B cell (primary cell): Measurements from ENCODE around the gene TSC22D1. TPM values are rescaled to one million over a fixed set of nuclear protein-coding genes. Genes with fewer than 3 reads are reported as not detected.

Source experiments
- ATAC-seq: fragments of 200-7000 bp; cut with Tn5 transposase; one replicate; pipeline ENCODE4 v1.10.0; 2021; ENCODE audit warnings: low read depth, mild to moderate bottlenecking, moderate number of reproducible peaks, moderate library complexity
- CTCF ChIA-PET: fragments of 350-600 bp; sonication (Branson Sonifier 250); formaldehyde crosslinking; loops from one replicate; lab custom pipeline; 2021; ENCODE audit warnings: antibody characterized with exemption, inconsistent platforms; lab: Charles Lee
- POLR2A ChIA-PET: fragments of 350-600 bp; sonication (Branson Sonifier 250); formaldehyde crosslinking; loops from one replicate; lab custom pipeline; 2021; ENCODE audit warnings: antibody characterized with exemption; lab: Charles Lee
- DNase-seq: peaks from one replicate; pipeline ENCODE4 v3.0.0; 2013
- H2AFZ ChIP-seq: 2 replicates; pipeline ENCODE4 v1.6.1; 2012; ENCODE audit warnings: mild to moderate bottlenecking, low read depth, low read length; ENCODE audit not compliant: insufficient read depth, poor library complexity, severe bottlenecking
- H3K27ac ChIP-seq, 2 donors: 1 replicate in 1 of 2; 2 replicates in 1 of 2; pipeline ENCODE4 v1.5.1; 2012 to 2013; ENCODE audit warnings: low read length in 2 of 2, mild to moderate bottlenecking in 2 of 2, moderate library complexity in 1 of 2
- H3K27me3 ChIP-seq, 4 experiments: fragments of 200-600 bp in 1 of 4; sonication (generic) in 1 of 4; replicated peaks in 1 of 4; 1 replicate in 2 of 4; 2 replicates in 2 of 4; pipeline versions ENCODE4 v1.6.1 to v1.7.0; 2013 to 2016; ENCODE audit warnings: low read length in 3 of 4, mild to moderate bottlenecking in 2 of 4, mixed read lengths in 1 of 4, moderate library complexity in 1 of 4; ENCODE audit not compliant: insufficient read depth in 4 of 4, control insufficient read depth in 3 of 4; ENCODE audit errors: control extremely low read depth in 1 of 4
- H3K36me3 ChIP-seq, 2 experiments: replicated peaks in 1 of 2; 1 replicate in 1 of 2; 2 replicates in 1 of 2; pipeline versions ENCODE4 v1.6.1 to v1.7.1; 2013; ENCODE audit warnings: low read length in 1 of 2; ENCODE audit not compliant: insufficient read depth in 2 of 2, control insufficient read depth in 1 of 2; ENCODE audit errors: control extremely low read depth in 1 of 2, extremely low read depth in 1 of 2
- H3K4me1 ChIP-seq, 2 donors: fragments of 200-600 bp in 1 of 2; sonication (generic) in 1 of 2; 1 replicate in 1 of 2; 2 replicates in 1 of 2; pipeline versions ENCODE4 v1.5.1 to v1.6.1; 2013 to 2017; ENCODE audit warnings: low read length in 2 of 2; ENCODE audit not compliant: control insufficient read depth in 2 of 2, insufficient read depth in 2 of 2
- H3K4me2 ChIP-seq: replicated peaks from 2 replicates; pipeline ENCODE3; 2012; ENCODE audit warnings: mild to moderate bottlenecking, low read depth, low read length; ENCODE audit not compliant: poor library complexity, severe bottlenecking
- H3K4me3 ChIP-seq, 5 experiments: fragments of 200-600 bp in 1 of 5; sonication (generic) in 1 of 5; 1 replicate in 3 of 5; 2 replicates in 2 of 5; pipeline versions ENCODE4 v1.5.1 to v1.7.0; 2011 to 2016; ENCODE audit warnings: low read length in 4 of 5, mild to moderate bottlenecking in 4 of 5, low read depth in 2 of 5, control low read depth in 1 of 5, moderate library complexity in 1 of 5; ENCODE audit not compliant: insufficient read depth in 1 of 5; ENCODE audit errors: control extremely low read depth in 1 of 5, extremely low read depth in 1 of 5
- H3K79me2 ChIP-seq: fragments of 200-600 bp; sonication (generic); one replicate; pipeline ENCODE4 v1.6.0; 2016; ENCODE audit warnings: low read length; ENCODE audit not compliant: control insufficient read depth, insufficient read depth
- H3K9ac ChIP-seq: fragments of 200-600 bp; sonication (generic); 2 replicates; pipeline ENCODE4 v1.6.1; 2017; ENCODE audit warnings: mild to moderate bottlenecking, low read length, moderate library complexity
- H3K9me3 ChIP-seq, 3 donors: one replicate each; pipeline versions ENCODE4 v1.6.1 to v1.7.1; 2013; ENCODE audit warnings: low read length in 2 of 3; ENCODE audit not compliant: control insufficient read depth in 2 of 3, insufficient read depth in 1 of 3; ENCODE audit errors: control extremely low read depth in 1 of 3
- H4K20me1 ChIP-seq: 2 replicates; pipeline ENCODE4 v1.6.0; 2012; ENCODE audit warnings: mild to moderate bottlenecking, low read length; ENCODE audit not compliant: insufficient read depth, control insufficient read depth, poor library complexity, severe bottlenecking
- H3K27ac Mint-ChIP-seq: one replicate; pipeline ENCODE4 v1.8.0; 2021; ENCODE audit warnings: mixed read lengths
- H3K27me3 Mint-ChIP-seq: one replicate; pipeline ENCODE4 v1.8.0; 2021; ENCODE audit warnings: mixed read lengths
- H3K4me1 Mint-ChIP-seq: one replicate; pipeline ENCODE4 v1.8.0; 2021; ENCODE audit warnings: mixed read lengths
- H3K4me3 Mint-ChIP-seq: one replicate; pipeline ENCODE4 v1.8.0; 2021; ENCODE audit warnings: mixed read lengths
- H3K9me3 Mint-ChIP-seq: one replicate; pipeline ENCODE4 v1.8.0; 2022; ENCODE audit warnings: mixed read lengths; ENCODE audit not compliant: insufficient read depth
- CTCF ChIP-seq: fragments of 200-600 bp; IDR thresholded peaks from one replicate; pipeline ENCODE4 v1.8.0; 2022; ENCODE audit warnings: antibody characterized with exemption, mild to moderate bottlenecking
- EZH2 ChIP-seq: IDR thresholded peaks from 2 replicates; pipeline ENCODE4 v1.6.1; 2012; ENCODE audit warnings: borderline replicate concordance, low read depth, mild to moderate bottlenecking, moderate library complexity, low read length; ENCODE audit not compliant: insufficient read depth, poor library complexity, severe bottlenecking
- WGBS: methylation state at CpG from one replicate; pipeline ENCODE4 v1.1.5; 2013; ENCODE audit warnings: missing lambda C conversion rate; ENCODE audit not compliant: insufficient coverage; 5-methylcytosine and 5-hydroxymethylcytosine counted together
- intact Hi-C: fragments of 100-400 bp; cut with micrococcal nuclease; formaldehyde crosslinking; loops from one replicate; pipeline ENCODE4 v1.10.0; 2022
- polyA plus RNA-seq: library from polyadenylated mRNA; depleted of rRNA; stranded (reverse); fragments of >200 nt; gene quantifications from 2 replicates; pipeline ENCODE4 v1.2.3, GENCODE V29; 2012
- total RNA-seq, 2 donors: library from RNA; stranded (reverse); fragments of 120-200 nt in 1 of 2; gene quantifications; 1 replicate in 1 of 2; 2 replicates in 1 of 2; pipeline versions ENCODE4 v1.2.3 to v1.2.4, GENCODE V29; 2013 to 2022

Gene TSC22D1
- total and polyA plus RNA-seq, 2 donors (not counting 1 experiment from before 2014, with no cell fraction given) = 7.0 to 36.6 TPM

DNA sequence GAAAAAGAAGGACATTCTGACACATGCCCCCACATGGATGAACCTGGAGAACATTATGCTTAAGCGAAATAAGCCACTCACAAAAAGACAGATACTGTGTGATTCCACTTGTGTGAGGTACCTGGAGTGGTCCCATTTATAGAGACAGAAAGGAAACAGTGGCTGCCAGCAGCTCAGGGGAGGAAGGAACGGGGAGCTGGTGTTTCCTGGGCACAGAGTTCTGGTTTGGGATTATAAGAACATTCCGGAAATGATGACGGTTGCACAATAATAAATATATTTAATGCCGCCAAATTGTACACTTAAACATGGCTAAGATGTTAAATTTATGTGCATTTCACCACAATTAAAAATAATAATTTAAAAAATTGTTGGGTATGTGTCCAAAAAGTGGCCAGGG lies 169.5 kb downstream of the TSC22D1 start:
- no peak for ATAC-seq
- WGBS = no CpG with 5 or more reads among the region's 5 CpGs
- POLR2A ChIA-PET = no interaction called here

More for the DNA sequence above, 169.5 kb downstream of the TSC22D1 start:
- Histone ChIP-seq H3K79me2 (no peaks in the 10 kb centered on the region), H3K9ac (no peak overlapping the region), H3K27ac (no peak overlapping the region), H3K27me3 (peaks cover 0 to 2% (median 0%) of the 10 kb centered on the region in 4 experiments), H2AFZ (no peak overlapping the region), H3K4me2 (no peak overlapping the region), H3K9me3 (no peaks in the 10 kb centered on the region), H3K4me3 (no peak overlapping the region), H3K36me3 (no peaks in the 10 kb centered on the region), H4K20me1 (no peaks in the 10 kb centered on the region), H3K4me1 (no peaks in the 10 kb centered on the region)
- CTCF ChIA-PET = interaction anchor here (0.7 kb wide), 1 partner anchor 32 kb away, joined by 3 read pairs; no protein-coding TSS in a partner anchor
- H3K27me3 Mint-ChIP-seq = peaks cover 26% of the 10 kb centered on the region
- H3K9me3 Mint-ChIP-seq = no peaks in the 10 kb centered on the region
- no peaks in the 10 kb centered on the region for H3K4me1 Mint-ChIP-seq
- TF ChIP-seq CTCF (no peak), EZH2 (no peak)
- DNase-seq = no peak
- intact Hi-C loops = no loop called here
- no peak overlapping the region for H3K27ac Mint-ChIP-seq
- no peak overlapping the region for H3K4me3 Mint-ChIP-seq
